Activated CD8-positive, alpha-beta memory T cell treated with anti-CD3 and anti-CD28 coated beads for 36 hours (primary cell): ENCODE measurements around the gene TBCK. TPM values are rescaled to one million over a fixed set of nuclear protein-coding genes. Genes with fewer than 3 reads are reported as not detected.
"Not testable (repeated sequence)": the region's sequence is repeated elsewhere in the genome, so short reads cannot be mapped to it uniquely, and the experiment has no call there.

Source experiments
- CTCF ChIA-PET: fragments of 350-600 bp; sonication (Branson Sonifier 250); formaldehyde crosslinking; loops from one replicate; lab custom pipeline; 2021; ENCODE audit warnings: antibody characterized with exemption; lab: Charles Lee
- POLR2A ChIA-PET: fragments of 350-600 bp; sonication (Branson Sonifier 250); formaldehyde crosslinking; loops from one replicate; lab custom pipeline; 2021; ENCODE audit warnings: antibody characterized with exemption; lab: Charles Lee
- total RNA-seq, 2 experiments: library from RNA; stranded (reverse); gene quantifications; one replicate each; pipeline ENCODE4 v1.2.3, GENCODE V29; 2021

Gene TBCK
- total RNA-seq, 2 experiments from 2014 or later: 21.2 to 22.2 TPM

DNA sequence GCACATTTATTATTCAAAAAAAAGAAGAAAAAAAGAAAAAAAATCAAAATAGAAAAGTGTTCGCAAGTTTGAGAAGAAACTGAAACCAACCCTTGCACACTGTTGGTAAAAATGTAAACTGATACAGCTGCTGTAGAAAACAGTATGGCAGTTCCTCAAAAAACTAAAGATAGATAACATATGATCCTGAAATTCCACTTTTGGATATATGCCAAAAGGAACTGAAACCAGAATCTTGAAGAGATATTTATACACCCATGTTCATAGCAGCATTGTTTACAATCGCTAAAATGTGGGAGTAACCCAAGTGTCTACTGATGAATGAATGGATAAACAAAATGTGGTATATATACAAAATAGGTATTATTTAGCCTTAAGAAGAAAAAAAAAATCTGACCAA is 155.4 kb downstream of the TBCK start:
- ChIA-PET CTCF (no interaction called here), POLR2A (no interaction called here)

DNA sequence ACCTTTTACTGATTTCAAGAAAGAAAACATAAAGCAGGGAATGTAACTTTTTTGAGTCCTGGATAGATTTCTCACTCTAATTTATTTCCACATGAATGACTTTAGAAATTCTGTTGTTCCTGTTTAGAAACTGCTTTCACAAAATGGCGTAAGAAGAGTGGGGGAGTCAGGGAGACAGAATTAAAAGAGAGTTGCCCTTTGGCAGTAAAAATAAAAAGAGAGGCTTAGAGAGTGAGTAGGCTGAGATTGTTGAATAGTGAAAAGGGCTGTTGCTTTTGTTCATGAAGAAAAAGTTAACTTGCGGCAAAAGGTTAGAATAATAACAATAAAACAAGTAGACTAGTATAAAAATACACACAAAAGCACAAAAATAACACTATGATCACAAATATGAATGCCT is 166.1 kb downstream of the TBCK start:
- POLR2A ChIA-PET: no interaction called here

DNA sequence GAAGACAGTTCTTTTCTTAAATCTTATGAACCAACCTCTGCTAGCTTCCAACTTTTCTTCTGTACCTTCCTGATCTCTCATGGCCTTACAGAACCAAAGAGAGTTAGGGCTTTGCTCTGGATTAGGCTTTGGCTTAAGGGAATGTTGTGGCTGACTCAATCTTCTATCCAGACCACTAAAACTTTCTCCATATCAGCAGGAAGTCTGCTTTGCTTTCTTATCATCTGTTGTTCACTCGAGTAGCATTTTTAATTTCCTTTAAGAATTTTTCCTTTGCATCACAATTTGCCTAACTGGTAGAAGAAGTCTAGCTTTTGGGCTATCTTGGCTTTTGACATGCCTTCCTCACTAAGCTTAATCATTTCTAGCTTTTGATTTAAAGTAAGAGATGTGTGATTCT is 167.0 kb downstream of the TBCK start:
- POLR2A ChIA-PET: no interaction called here
- CTCF ChIA-PET: no interaction called here

More for the DNA sequence above, 166.1 kb downstream of the TBCK start:
- CTCF ChIA-PET: no interaction called here

DNA sequence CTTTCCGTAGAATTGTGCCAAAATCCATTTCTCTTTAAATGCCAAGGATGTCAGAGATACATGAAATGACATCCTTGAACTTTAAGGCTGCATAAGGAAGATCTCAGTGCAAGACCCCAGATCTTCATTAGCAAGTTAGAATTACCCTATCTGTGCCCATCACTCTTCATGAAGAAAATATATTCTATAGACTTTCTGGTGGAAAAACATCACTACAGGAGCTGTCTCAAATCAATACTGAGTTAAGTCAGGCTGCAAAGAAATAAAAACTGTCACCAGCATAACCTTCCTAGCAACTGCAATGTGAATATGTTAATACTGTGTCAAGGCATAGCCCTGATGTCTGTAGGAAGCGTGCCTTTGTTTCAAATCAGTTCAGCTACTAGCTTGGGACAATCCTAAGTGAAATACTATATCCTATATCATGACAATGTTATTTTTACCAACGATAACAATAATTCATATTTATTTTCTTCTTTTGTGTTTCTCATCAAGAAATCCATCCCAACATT is 173.3 kb downstream of the TBCK start:
- CTCF ChIA-PET: no interaction called here

GRCh38 chr4:106140601-106141000 is 175.4 kb downstream of the TBCK start:
- POLR2A ChIA-PET: no interaction called here
- CTCF ChIA-PET: no interaction called here

More for the DNA sequence above, 173.3 kb downstream of the TBCK start:
- POLR2A ChIA-PET: no interaction called here

DNA sequence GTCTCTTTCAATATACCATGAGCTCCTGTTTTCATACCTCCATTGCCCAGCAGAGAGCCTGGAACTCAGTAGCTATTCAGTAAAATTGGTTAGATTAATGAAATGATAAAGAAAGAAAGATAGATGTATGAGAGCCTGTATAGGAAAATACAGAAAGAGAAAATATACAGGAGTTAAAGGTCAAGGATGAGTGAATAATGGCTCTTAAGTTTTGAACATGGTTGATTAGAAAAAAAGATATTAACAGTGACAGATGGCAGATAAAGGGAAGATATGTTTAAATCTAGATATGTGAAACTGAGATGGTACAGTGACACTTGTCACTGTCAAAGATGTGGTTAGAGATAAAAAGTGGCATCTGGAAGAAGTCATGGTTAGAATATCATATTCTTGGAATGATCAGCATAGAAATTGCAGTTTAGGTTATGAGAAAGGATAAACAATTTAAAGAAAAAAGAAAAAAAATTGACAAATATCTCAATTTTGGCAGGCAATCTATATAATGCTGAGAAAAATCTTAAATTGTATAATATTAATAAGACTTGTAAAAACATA is 179.2 kb downstream of the TBCK start:
- ChIA-PET POLR2A (no interaction called here), CTCF (no interaction called here)

- ChIA-PET POLR2A (no interaction called here), CTCF (no interaction called here)
These were observed 184.0 kb downstream of the TBCK start for GRCh38 chr4:106132045-106132444.

DNA sequence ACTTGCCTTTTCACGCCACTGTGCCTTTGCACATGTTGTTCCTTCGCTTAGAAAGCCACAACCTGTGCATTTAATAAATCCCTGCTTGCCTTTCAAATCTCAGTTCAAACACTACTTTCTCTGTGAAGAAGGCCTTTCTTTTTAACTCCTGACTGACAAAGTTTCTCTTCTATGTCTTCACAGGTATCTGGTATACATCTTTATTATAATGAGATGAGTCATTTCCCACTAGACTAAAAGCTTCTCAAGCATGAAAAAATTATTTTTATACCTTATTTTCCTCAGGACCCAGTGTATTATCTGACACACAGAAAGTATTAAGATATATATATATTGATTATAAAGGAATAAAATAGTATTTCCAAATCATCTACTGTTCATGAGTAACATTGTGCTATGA is 189.9 kb downstream of the TBCK start:
- ChIA-PET POLR2A (no interaction called here), CTCF (no interaction called here)

DNA sequence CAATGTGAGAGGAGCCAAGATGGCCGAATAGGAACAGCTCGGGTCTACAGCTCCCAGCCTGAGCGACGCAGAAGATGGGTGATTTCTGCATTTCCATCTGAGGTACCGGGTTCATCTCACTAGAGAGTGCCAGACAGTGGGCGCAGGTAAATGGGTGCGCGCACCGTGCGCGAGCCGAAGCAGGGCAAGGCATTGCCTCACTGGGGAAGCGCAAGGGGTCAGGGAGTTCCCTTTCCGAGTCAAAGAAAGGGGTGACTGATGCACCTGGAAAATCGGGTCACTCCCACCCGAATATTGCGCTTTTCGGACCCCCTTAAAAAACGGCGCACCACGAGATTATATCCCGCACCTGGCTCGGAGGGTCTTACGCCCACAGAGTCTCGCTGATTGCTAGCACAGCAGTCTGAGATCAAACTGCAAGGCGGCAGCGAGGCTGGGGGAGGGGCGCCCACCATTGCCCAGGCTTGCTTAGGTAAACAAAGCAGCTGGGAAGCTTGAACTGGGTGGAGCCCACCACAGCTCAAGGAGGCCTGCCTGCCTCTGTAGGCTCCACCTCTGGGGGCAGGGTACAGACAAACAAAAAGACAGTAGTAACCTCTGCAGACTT is 196.0 kb downstream of the TBCK start:
- POLR2A ChIA-PET: interaction anchor here (0.5 kb wide), 1 partner anchor 1150 kb away, joined by 3 read pairs; no protein-coding TSS in a partner anchor
- CTCF ChIA-PET: not testable (repeated sequence)

DNA sequence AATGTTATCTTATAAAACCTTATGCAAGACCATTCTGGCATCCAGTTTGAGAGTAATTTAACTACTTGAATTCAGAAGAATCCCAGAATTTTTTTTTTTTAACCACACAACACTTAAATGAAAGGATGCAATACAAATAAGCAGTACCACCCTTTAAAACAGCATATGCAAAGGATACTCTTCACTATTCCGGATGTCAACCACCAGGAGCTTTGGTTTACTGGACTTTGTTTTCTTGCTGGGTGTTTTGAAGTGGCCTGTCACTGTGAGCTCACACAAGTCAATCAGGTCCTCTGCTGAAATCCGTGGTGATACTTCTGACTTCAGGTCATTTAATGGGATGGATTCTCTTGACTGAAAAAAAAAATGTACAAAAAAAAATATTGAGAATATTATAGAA is 200.0 kb downstream of the TBCK start:
- ChIA-PET CTCF (no interaction called here), POLR2A (no interaction called here)

DNA sequence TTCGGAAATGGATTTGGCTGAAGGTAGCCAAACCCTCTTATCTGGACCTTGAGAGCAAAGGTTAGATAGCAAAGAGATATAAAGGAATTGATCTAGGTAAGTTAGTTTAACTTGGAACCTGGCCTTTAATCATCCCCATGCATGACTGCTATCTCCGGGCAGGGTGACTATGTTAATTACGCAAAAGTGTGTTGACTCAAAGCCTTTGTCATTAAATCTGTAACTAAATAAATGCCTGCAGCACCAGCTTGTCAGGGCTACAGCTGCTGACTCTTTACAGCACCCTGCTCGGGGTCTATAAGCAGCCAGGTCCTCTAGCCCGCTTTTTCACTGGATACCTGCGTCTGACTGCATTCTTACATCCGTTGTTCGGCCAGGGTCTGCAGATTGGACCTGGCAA is 201.7 kb downstream of the TBCK start:
- CTCF ChIA-PET: no interaction called here

GRCh38 chr4:106111778-106112469 is 204.1 kb downstream of the TBCK start:
- CTCF ChIA-PET, POLR2A ChIA-PET: not testable (repeated sequence)

More for the DNA sequence above, 201.7 kb downstream of the TBCK start:
- POLR2A ChIA-PET: no interaction called here

DNA sequence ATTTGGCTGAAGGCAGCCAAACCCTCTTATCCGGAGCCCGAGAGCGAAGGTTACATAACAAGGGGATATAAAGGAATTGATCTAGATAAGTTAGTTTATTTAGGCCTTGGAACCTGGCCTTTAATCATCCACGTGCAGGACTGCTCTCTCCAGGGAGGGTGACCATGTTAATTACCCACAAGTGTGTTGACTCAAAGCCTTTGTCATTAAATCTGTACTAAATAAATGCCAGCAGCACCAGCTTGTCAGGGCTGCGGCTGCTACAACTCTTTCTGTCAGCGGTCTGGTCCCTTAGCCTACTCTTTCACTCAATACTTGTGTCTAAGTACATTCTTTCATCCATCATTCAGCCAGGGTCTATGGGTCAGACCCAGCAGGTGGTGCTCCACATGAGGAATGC is 206.1 kb downstream of the TBCK start:
- ChIA-PET CTCF (no interaction called here), POLR2A (no interaction called here)

DNA sequence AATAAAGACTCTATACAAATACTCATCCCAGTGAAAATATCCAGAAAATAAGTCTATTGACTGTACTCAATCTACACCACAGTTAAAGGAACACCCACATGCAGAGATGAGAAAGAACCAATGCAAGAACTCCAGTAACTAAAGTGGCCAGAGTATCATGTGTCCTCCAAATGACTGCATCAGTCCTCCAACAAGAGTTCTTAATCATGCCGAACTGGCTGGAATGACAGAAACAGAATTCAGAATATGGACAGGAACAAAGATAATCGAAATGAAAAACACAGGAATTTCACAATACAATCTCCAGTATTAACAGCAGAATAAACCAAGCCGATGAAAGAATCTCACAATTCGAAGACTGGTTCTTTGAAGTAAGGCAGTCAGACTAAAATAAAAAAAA is 210.3 kb downstream of the TBCK start:
- ChIA-PET CTCF (no interaction called here), POLR2A (no interaction called here)

DNA sequence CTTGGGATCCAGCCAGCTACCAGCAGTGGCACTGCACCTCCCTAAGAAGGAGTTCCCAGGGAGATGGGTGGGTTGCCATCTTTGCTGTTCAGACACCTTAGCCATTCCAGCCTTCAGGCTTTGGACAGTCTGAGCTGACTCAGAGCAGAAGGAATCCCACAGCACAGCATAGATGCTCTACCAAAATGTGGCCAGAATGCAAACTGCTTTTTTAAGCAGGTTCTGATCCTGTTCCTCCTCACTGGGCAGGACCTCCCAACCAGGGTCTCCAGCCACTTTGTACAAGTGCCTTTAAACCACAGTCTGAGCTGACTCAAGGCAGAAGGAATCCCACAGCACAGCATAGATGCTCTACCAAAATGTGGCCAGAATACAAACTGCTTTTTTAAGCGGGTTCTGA is 211.7 kb downstream of the TBCK start:
- CTCF ChIA-PET: no interaction called here
- POLR2A ChIA-PET: no interaction called here

- POLR2A ChIA-PET: no interaction called here
- CTCF ChIA-PET: no interaction called here
These were observed 219.6 kb downstream of the TBCK start for GRCh38 chr4:106096454-106096853.

DNA sequence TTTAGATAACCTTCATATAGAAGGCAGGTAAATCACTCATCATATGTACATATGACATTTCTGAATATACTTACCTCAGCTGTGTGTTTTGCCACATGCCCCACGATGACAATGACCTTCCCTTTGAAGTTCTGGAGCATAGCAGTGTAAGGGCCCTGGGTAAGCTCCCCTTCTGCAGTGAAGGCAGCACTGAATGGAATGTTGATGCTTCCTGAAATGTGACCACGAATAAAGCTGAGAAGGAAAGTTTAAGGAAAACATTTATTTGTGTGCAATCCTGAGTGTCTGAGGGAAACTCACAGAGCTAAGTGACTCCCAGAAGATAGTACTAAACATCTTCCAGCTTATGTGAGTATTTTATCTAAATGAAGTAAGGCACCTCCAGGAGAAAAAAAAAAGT is 220.6 kb downstream of the TBCK start:
- ChIA-PET POLR2A (no interaction called here), CTCF (no interaction called here)

- ChIA-PET POLR2A (no interaction called here), CTCF (no interaction called here)
These were observed 223.5 kb downstream of the TBCK start for GRCh38 chr4:106092361-106093040.

- CTCF ChIA-PET: no interaction called here
These were observed 225.2 kb downstream of the TBCK start for GRCh38 chr4:106090826-106091225.

GRCh38 chr4:106083065-106083464 is 232.9 kb downstream of the TBCK start:
- ChIA-PET POLR2A (no interaction called here), CTCF (no interaction called here)

More at GRCh38 chr4:106090826-106091225, 225.2 kb downstream of the TBCK start:
- POLR2A ChIA-PET: no interaction called here
